ENCODE data around the gene CFB.

GRCh38 chr6:31927863-31928671 is 17.8 kb upstream of the CFB start:
- no peak for TF ChIP-seq CTCF (IDR thresholded peaks at IDR 0.05)
- TF ChIP-seq CREM (CRISPR knock-in tag; IDR thresholded peaks at IDR 0.05), result no peak
- TF ChIP-seq E2F1 (CRISPR knock-in tag; IDR thresholded peaks at IDR 0.05), result no peak
- no peak for TF ChIP-seq ZNF317 (CRISPR knock-in tag; IDR thresholded peaks at IDR 0.05; ENCODE audit: borderline replicate concordance, low read depth)
- TF ChIP-seq ELF4 (CRISPR knock-in tag; IDR thresholded peaks at IDR 0.05; ENCODE audit: low read depth), result no peak
- TF ChIP-seq FOXJ3 (CRISPR knock-in tag; IDR thresholded peaks at IDR 0.05; ENCODE audit: borderline replicate concordance), result no peak
- TF ChIP-seq E2F4 (CRISPR knock-in tag; IDR thresholded peaks at IDR 0.05; ENCODE audit: borderline replicate concordance, low read depth), result no peak
